HepG2 (cell line): Measurements from ENCODE around the gene AP2A2. TPM values are rescaled to one million over a fixed set of nuclear protein-coding genes. Genes with fewer than 3 reads are reported as not detected.

Experiments
- CENPT ChIP-seq: sonication (generic); formaldehyde crosslinking; IDR thresholded peaks from 2 replicates; pipeline ENCODE4 v1.8.0; 2022; ENCODE audit warnings: low read depth, mild to moderate bottlenecking, moderate library complexity, missing genetic modification reagents
- DR1 ChIP-seq: sonication (generic); formaldehyde crosslinking; IDR thresholded peaks from 2 replicates; pipeline ENCODE4 v1.8.0; 2021; ENCODE audit warnings: mild to moderate bottlenecking, missing genetic modification reagents, inconsistent platforms
- IRX3 ChIP-seq: sonication (generic); formaldehyde crosslinking; IDR thresholded peaks from 2 replicates; pipeline ENCODE4 v1.8.1; 2023; ENCODE audit warnings: mild to moderate bottlenecking, low read depth, missing genetic modification reagents, borderline replicate concordance
- MAFG ChIP-seq: sonication (generic); formaldehyde crosslinking; IDR thresholded peaks from 2 replicates; pipeline ENCODE4 v1.5.1; 2020; ENCODE audit warnings: mild to moderate bottlenecking, missing genetic modification reagents
- SMYD3 ChIP-seq: sonication (generic); formaldehyde crosslinking; IDR thresholded peaks from 2 replicates; pipeline ENCODE4 v1.8.1; 2023; ENCODE audit warnings: mild to moderate bottlenecking, missing genetic modification reagents
- SRY ChIP-seq: sonication (generic); formaldehyde crosslinking; IDR thresholded peaks from 2 replicates; pipeline ENCODE4 v1.8.0; 2022; ENCODE audit warnings: mild to moderate bottlenecking, missing genetic modification reagents
- ZBTB21 ChIP-seq: sonication (generic); formaldehyde crosslinking; IDR thresholded peaks from 2 replicates; pipeline ENCODE4 v1.4.0; 2020; ENCODE audit warnings: missing genetic modification reagents
- ZNF143 ChIP-seq: sonication (generic); formaldehyde crosslinking; IDR thresholded peaks from 2 replicates; pipeline ENCODE4 v1.4.0; 2020; ENCODE audit warnings: missing genetic modification reagents
- ZNF180 ChIP-seq: sonication (generic); formaldehyde crosslinking; IDR thresholded peaks from 2 replicates; pipeline ENCODE4 v1.4.0; 2020; ENCODE audit warnings: low read depth, missing genetic modification reagents, borderline replicate concordance
- ZNF224 ChIP-seq: sonication (generic); formaldehyde crosslinking; IDR thresholded peaks from 2 replicates; pipeline ENCODE4 v1.5.0; 2020; ENCODE audit warnings: mild to moderate bottlenecking, missing genetic modification reagents
- ZNF775 ChIP-seq: sonication (generic); formaldehyde crosslinking; IDR thresholded peaks from 2 replicates; pipeline ENCODE4 v1.4.0; 2020; ENCODE audit warnings: missing genetic modification reagents, mild to moderate bottlenecking, moderate library complexity, borderline replicate concordance
- polyA plus RNA-seq, 8 experiments: library from polyadenylated mRNA; depleted of rRNA in 3 of 8; stranded (reverse) in 7 of 8; unstranded in 1 of 8; fragments of >200 nt; fragmentation: Illumina TruSeq in 4 of 8; extraction: Trizol in 4 of 8; gene quantifications; 2 replicates each; pipeline versions ENCODE4 v1.2.1 to v1.2.3, GENCODE V29; 2011 to 2016; ENCODE audit warnings: low read depth in 4 of 8, missing spikeins in 1 of 8, mixed read lengths in 1 of 8; ENCODE audit not compliant: insufficient read depth in 1 of 8
- total RNA-seq, 5 experiments: library from RNA; depleted of rRNA; stranded (reverse); fragments of >200 nt; fragmentation: Illumina TruSeq; extraction: Trizol; gene quantifications; 2 replicates each; pipeline ENCODE4 v1.2.3, GENCODE V29; 2016; ENCODE audit warnings: low read depth in 1 of 5
- TF ChIP-seq, protein P1 (sequence below): IDR thresholded peaks from 2 replicates; pipeline ENCODE4 v1.6.1; 2016; ENCODE audit warnings: low read depth
- TF ChIP-seq, protein P2 (sequence below): sonication (generic); formaldehyde crosslinking; conservative IDR thresholded peaks from 2 replicates; pipeline ENCODE4 v1.4.0; 2020; ENCODE audit warnings: missing genetic modification reagents
- TF ChIP-seq, protein P3 (sequence below): IDR thresholded peaks from 2 replicates; pipeline ENCODE4 v1.6.1; 2016; ENCODE audit warnings: mild to moderate bottlenecking, missing biosample characterization, missing genetic modification reagents
- TF ChIP-seq, protein P4 (sequence below): sonication (generic); formaldehyde crosslinking; IDR thresholded peaks from 2 replicates; pipeline ENCODE4 v1.5.0; 2020; ENCODE audit warnings: missing genetic modification reagents
- TF ChIP-seq, protein P5 (sequence below), 2 experiments: sonication (generic) in 1 of 2; formaldehyde crosslinking in 1 of 2; IDR thresholded peaks; 2 replicates each; pipeline versions ENCODE4 v1.4.0 to v1.6.1; 2018 to 2020; ENCODE audit warnings: missing genetic modification reagents in 2 of 2, borderline replicate concordance in 1 of 2, low read depth in 1 of 2, mild to moderate bottlenecking in 1 of 2, missing biosample characterization in 1 of 2
- TF ChIP-seq, protein P6 (sequence below): IDR thresholded peaks from 2 replicates; pipeline ENCODE4 v1.6.1; 2016; ENCODE audit warnings: control low read depth

AP2A2 gene
- total and polyA plus RNA-seq, 2 of the 13 experiments (the other 11 are each of a cell fraction or from before 2014, with no cell fraction given) = 25.7 to 75.7 TPM

DNA sequence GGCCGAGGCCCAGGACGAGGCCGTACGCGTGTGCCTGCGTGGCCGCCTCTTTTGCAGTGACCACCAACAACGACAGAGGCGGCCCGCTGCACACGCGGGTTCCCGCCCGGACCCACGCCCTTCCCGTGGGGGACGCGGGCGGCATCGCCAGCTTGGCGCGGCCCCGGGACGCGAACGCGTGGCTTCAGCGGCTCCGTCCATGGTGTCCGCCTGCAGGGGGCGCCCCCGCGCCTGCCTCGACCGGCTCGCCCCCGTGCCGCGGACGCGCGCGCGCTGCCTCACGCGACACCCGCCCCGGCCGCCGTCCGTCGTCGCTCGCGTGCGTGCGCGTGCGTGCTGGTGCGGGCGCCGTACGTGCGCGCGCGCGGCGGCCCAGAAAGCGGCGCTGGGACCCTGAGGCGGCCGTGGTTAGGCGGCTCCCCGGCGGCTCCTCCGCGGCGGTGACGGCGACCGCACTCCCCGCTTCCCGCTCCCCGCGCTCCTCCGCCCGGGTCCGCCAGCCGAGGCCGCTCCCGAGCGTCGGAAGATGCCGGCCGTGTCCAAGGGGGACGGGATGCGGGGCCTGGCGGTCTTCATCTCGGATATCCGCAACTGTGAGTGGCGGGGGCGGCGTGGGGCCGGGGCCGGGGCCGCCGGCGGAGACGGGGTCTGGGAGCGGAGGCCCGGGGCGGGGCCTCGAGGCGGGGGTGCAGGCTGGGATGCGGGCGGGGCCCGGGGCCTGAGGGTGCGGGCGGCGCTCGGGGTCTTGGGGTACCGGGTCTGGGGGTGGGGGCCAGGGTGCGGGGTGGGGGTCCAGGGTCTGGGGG is at the start of gene AP2A2 (continued):
- TF ChIP-seq SRY (CRISPR knock-in tag) = no peak
- no peak for TF ChIP-seq ZBTB21 (CRISPR knock-in tag)
- no peak for TF ChIP-seq ZNF224 (CRISPR knock-in tag)
- TF ChIP-seq, protein P1, sequence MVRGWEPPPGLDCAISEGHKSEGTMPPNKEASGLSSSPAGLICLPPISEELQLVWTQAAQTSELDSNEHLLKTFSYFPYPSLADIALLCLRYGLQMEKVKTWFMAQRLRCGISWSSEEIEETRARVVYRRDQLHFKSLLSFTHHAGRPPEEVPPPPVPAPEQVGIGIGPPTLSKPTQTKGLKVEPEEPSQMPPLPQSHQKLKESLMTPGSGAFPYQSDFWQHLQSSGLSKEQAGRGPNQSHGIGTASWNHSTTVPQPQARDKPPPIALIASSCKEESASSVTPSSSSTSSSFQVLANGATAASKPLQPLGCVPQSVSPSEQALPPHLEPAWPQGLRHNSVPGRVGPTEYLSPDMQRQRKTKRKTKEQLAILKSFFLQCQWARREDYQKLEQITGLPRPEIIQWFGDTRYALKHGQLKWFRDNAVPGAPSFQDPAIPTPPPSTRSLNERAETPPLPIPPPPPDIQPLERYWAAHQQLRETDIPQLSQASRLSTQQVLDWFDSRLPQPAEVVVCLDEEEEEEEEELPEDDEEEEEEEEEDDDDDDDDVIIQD (CRISPR knock-in tag) = no peak
- TF ChIP-seq, protein P2, sequence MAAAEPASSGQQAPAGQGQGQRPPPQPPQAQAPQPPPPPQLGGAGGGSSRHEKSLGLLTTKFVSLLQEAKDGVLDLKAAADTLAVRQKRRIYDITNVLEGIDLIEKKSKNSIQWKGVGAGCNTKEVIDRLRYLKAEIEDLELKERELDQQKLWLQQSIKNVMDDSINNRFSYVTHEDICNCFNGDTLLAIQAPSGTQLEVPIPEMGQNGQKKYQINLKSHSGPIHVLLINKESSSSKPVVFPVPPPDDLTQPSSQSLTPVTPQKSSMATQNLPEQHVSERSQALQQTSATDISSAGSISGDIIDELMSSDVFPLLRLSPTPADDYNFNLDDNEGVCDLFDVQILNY = 0 out of 2 replicates have a peak, but pooled peaks have one; percentile 15
- TF ChIP-seq, protein P3, sequence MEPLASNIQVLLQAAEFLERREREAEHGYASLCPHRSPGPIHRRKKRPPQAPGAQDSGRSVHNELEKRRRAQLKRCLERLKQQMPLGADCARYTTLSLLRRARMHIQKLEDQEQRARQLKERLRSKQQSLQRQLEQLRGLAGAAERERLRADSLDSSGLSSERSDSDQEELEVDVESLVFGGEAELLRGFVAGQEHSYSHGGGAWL (CRISPR knock-in tag) = no peak
- TF ChIP-seq CENPT (CRISPR knock-in tag) = no peak
- TF ChIP-seq IRX3 (CRISPR knock-in tag) = no peak; the same call in 1 of the 2 replicates
- TF ChIP-seq MAFG = no peak
- no peak for TF ChIP-seq ZNF775 (CRISPR knock-in tag)
- TF ChIP-seq, protein P4, sequence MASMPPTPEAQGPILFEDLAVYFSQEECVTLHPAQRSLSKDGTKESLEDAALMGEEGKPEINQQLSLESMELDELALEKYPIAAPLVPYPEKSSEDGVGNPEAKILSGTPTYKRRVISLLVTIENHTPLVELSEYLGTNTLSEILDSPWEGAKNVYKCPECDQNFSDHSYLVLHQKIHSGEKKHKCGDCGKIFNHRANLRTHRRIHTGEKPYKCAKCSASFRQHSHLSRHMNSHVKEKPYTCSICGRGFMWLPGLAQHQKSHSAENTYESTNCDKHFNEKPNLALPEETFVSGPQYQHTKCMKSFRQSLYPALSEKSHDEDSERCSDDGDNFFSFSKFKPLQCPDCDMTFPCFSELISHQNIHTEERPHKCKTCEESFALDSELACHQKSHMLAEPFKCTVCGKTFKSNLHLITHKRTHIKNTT (CRISPR knock-in tag) = no peak
- TF ChIP-seq DR1 = no peak
- TF ChIP-seq ZNF143 (CRISPR knock-in tag) = no peak
- TF ChIP-seq, protein P5, sequence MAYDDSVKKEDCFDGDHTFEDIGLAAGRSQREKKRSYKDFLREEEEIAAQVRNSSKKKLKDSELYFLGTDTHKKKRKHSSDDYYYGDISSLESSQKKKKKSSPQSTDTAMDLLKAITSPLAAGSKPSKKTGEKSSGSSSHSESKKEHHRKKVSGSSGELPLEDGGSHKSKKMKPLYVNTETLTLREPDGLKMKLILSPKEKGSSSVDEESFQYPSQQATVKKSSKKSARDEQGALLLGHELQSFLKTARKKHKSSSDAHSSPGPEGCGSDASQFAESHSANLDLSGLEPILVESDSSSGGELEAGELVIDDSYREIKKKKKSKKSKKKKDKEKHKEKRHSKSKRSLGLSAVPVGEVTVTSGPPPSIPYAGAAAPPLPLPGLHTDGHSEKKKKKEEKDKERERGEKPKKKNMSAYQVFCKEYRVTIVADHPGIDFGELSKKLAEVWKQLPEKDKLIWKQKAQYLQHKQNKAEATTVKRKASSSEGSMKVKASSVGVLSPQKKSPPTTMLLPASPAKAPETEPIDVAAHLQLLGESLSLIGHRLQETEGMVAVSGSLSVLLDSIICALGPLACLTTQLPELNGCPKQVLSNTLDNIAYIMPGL (CRISPR knock-in tag; IDR thresholded peaks at IDR 0.05; ENCODE audit: borderline replicate concordance in 1 of 2, low read depth in 1 of 2) = peak in 1 of 2 experiments; percentile 73; a peak in 3 of 4 replicates
- no peak for TF ChIP-seq SMYD3 (CRISPR knock-in tag)
- no peak for TF ChIP-seq ZNF180 (CRISPR knock-in tag)
- TF ChIP-seq, protein P6, sequence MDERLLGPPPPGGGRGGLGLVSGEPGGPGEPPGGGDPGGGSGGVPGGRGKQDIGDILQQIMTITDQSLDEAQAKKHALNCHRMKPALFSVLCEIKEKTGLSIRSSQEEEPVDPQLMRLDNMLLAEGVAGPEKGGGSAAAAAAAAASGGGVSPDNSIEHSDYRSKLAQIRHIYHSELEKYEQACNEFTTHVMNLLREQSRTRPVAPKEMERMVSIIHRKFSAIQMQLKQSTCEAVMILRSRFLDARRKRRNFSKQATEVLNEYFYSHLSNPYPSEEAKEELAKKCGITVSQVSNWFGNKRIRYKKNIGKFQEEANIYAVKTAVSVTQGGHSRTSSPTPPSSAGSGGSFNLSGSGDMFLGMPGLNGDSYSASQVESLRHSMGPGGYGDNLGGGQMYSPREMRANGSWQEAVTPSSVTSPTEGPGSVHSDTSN = no peak
